KBM-7 (cell line): ENCODE measurements around the gene OLAH.

Source experiments
- DNase-seq: peaks from one replicate; pipeline ENCODE4 v3.0.0-alpha.2; 2015
- in situ Hi-C: fragments of 300-500 bp; cut with MboI; formaldehyde crosslinking; loops from 2 replicates; pipeline ENCODE4 v1.14.3; 2020; ENCODE audit warnings: low sequenced_read_pairs, low pct_unique_long_range_greater_than_20kb, mixed read lengths

OLAH gene

GRCh38 chr10:15060638-15061037 lies 16.9 kb downstream of the OLAH start:
- in situ Hi-C loops = no loop called here
- DNase-seq = no peak

- DNase-seq = no peak
- in situ Hi-C loops = no loop called here
Measured at GRCh38 chr10:15067154-15067553, 23.4 kb downstream of the OLAH start.

GRCh38 chr10:15068802-15069201 lies 25.1 kb downstream of the OLAH start:
- DNase-seq = no peak
- in situ Hi-C loops = no loop called here

GRCh38 chr10:15069230-15069629 lies 25.5 kb downstream of the OLAH start:
- DNase-seq = no peak

GRCh38 chr10:15072358-15072757 lies 28.6 kb downstream of the OLAH start:
- no peak for DNase-seq
- in situ Hi-C loops = no loop called here

More at GRCh38 chr10:15069230-15069629, 25.5 kb downstream of the OLAH start:
- in situ Hi-C loops = no loop called here

GRCh38 chr10:15075421-15075820 lies 31.7 kb downstream of the OLAH start:
- in situ Hi-C loops = no loop called here

GRCh38 chr10:15083674-15084501 lies 40.1 kb downstream of the OLAH start:
- in situ Hi-C loops = no loop called here
- no peak for DNase-seq

More at GRCh38 chr10:15075421-15075820, 31.7 kb downstream of the OLAH start:
- no peak for DNase-seq

GRCh38 chr10:15084502-15084922 lies 40.8 kb downstream of the OLAH start:
- in situ Hi-C loops = no loop called here
- no peak for DNase-seq

GRCh38 chr10:15088428-15089261 lies 44.9 kb downstream of the OLAH start, which contains the start of gene ACBD7:
TSS of gene ACBD7 (minus strand) at chr10:15088776. CDS start at chr10:15088728, 48 bp downstream.
- in situ Hi-C loops = no loop called here
- peak; percentile 86 for DNase-seq

- in situ Hi-C loops = no loop called here
- DNase-seq = no peak
Measured at GRCh38 chr10:15091418-15091817, 47.7 kb downstream of the OLAH start.

GRCh38 chr10:15092855-15093408 lies 49.2 kb downstream of the OLAH start:
- DNase-seq = no peak
- in situ Hi-C loops = no loop called here

- DNase-seq = no peak
- in situ Hi-C loops = no loop called here
Measured at GRCh38 chr10:15096661-15097010, 52.9 kb downstream of the OLAH start.

- peak; percentile 92 for DNase-seq
- in situ Hi-C loops = no loop called here
Measured at GRCh38 chr10:15097011-15097812, 53.5 kb downstream of the OLAH start, which contains the start of gene RPP38. TSS of gene RPP38 (plus strand) at chr10:15097355. CDS start at chr10:15103315, 5,960 bp downstream.

- no peak for DNase-seq
- in situ Hi-C loops = no loop called here
Measured at GRCh38 chr10:15099886-15100285, 56.1 kb downstream of the OLAH start.

- DNase-seq = no peak
- in situ Hi-C loops = no loop called here
Measured at GRCh38 chr10:15103513-15103912, 59.8 kb downstream of the OLAH start.

GRCh38 chr10:15106352-15107013 lies 62.7 kb downstream of the OLAH start:
- peak; percentile 79 for DNase-seq
- in situ Hi-C loops = no loop called here

- no peak for DNase-seq
- in situ Hi-C loops = no loop called here
Measured at GRCh38 chr10:15112657-15113056, 68.9 kb downstream of the OLAH start.

GRCh38 chr10:15113766-15114165 lies 70.0 kb downstream of the OLAH start:
- no peak for DNase-seq

More at GRCh38 chr10:15113766-15114165, 70.0 kb downstream of the OLAH start:
- in situ Hi-C loops = no loop called here
